Colonic mucosa (tissue), 4 donors: ENCODE results near the gene SAMD4A. TPM values are rescaled to one million over a fixed set of nuclear protein-coding genes. Genes with fewer than 3 reads are reported as not detected.

ENCODE experiments used
- DNase-seq: peaks from one replicate; pipeline ENCODE4 v3.0.0-alpha.2; 2020
- H3K27ac ChIP-seq: fragments of 200-600 bp; one replicate; pipeline ENCODE4 v1.8.0; 2021
- H3K27me3 ChIP-seq: fragments of 200-600 bp; one replicate; pipeline ENCODE4 v1.8.0; 2021
- H3K36me3 ChIP-seq: fragments of 200-600 bp; one replicate; pipeline ENCODE4 v1.8.0; 2021
- H3K4me1 ChIP-seq: fragments of 200-600 bp; one replicate; pipeline ENCODE4 v1.8.0; 2021; ENCODE audit warnings: mild to moderate bottlenecking
- H3K4me3 ChIP-seq: fragments of 200-600 bp; one replicate; pipeline ENCODE4 v1.8.0; 2021
- H3K9ac ChIP-seq, 2 donors: one replicate each; pipeline ENCODE4 v1.7.0; 2013; ENCODE audit warnings: control low read depth in 2 of 2, low read depth in 2 of 2, low read length in 2 of 2
- H3K9me3 ChIP-seq: fragments of 200-600 bp; one replicate; pipeline ENCODE4 v1.8.0; 2021
- CTCF ChIP-seq: fragments of 200-600 bp; IDR thresholded peaks from one replicate; pipeline ENCODE4 v1.8.0; 2022; ENCODE audit warnings: antibody characterized with exemption, mild to moderate bottlenecking
- intact Hi-C: fragments of 100-400 bp; cut with DNase I; formaldehyde crosslinking; loops from one replicate; pipeline ENCODE4 v1.14.1; 2022
- total RNA-seq, 2 donors: library from RNA; stranded (reverse); fragmentation: NEBNext Ultra II Directional in 1 of 2; extraction: Animal tissue kit (Norgen Biotek cat#: 25700) in 1 of 2; gene quantifications; one replicate each; pipeline ENCODE4 v1.2.1, GENCODE V29; 2021
- donor health status: healthy.
- donor health status: DM: no; HTN: no; CAD: no.
- donor health status: DM: no; HTN: no; CAD: no.

SAMD4A gene
- total RNA-seq, 2 donors from 2014 or later: 5.6 to 31.3 TPM

- no peak for TF ChIP-seq CTCF
- no peaks in the 10 kb centered on the region for H3K36me3 ChIP-seq
- peaks cover 3% of the 10 kb centered on the region for H3K4me1 ChIP-seq
- H3K27ac ChIP-seq: peak overlapping the region; percentile 50
- no peak overlapping the region for H3K4me3 ChIP-seq
- DNase-seq: peak; percentile 30
- intact Hi-C loops: no loop called here
- H3K9me3 ChIP-seq: no peaks in the 10 kb centered on the region
- no peaks in the 10 kb centered on the region for H3K27me3 ChIP-seq
- peak overlapping the region in 1 of 2 donors; percentile 7 for H3K9ac ChIP-seq
These were observed 119.4 kb downstream of the SAMD4A start for GRCh38 chr14:54686219-54686870.

- no peak for TF ChIP-seq CTCF
- Histone ChIP-seq H3K4me3 (no peak overlapping the region), H3K36me3 (no peaks in the 10 kb centered on the region), H3K9me3 (no peaks in the 10 kb centered on the region), H3K4me1 (peaks cover 3% of the 10 kb centered on the region), H3K27ac (peak overlapping the region; percentile 50), H3K27me3 (no peaks in the 10 kb centered on the region), H3K9ac (no peak overlapping the region)
- no peak for DNase-seq
- intact Hi-C loops: no loop called here
These were observed 120.2 kb downstream of the SAMD4A start for GRCh38 chr14:54686871-54687749.

GRCh38 chr14:54687750-54688119, 120.8 kb downstream of the SAMD4A start:
- no peak for DNase-seq
- H3K27me3 ChIP-seq: no peaks in the 10 kb centered on the region
- no peaks in the 10 kb centered on the region for H3K9me3 ChIP-seq
- peak overlapping the region; percentile 50 for H3K27ac ChIP-seq
- no peaks in the 10 kb centered on the region for H3K36me3 ChIP-seq
- intact Hi-C loops: no loop called here
- TF ChIP-seq CTCF: no peak
- H3K4me3 ChIP-seq: no peak overlapping the region
- no peak overlapping the region for H3K9ac ChIP-seq
- H3K4me1 ChIP-seq: peaks cover 3% of the 10 kb centered on the region

GRCh38 chr14:54688229-54688628, 121.3 kb downstream of the SAMD4A start:
- Histone ChIP-seq H3K4me1 (peaks cover 3% of the 10 kb centered on the region), H3K4me3 (no peak overlapping the region), H3K27me3 (no peaks in the 10 kb centered on the region), H3K9me3 (no peaks in the 10 kb centered on the region), H3K27ac (no peak overlapping the region), H3K36me3 (no peaks in the 10 kb centered on the region), H3K9ac (no peak overlapping the region)
- TF ChIP-seq CTCF: no peak
- DNase-seq: no peak
- intact Hi-C loops: no loop called here

- no peak for TF ChIP-seq CTCF
- DNase-seq: no peak
- no peaks in the 10 kb centered on the region for H3K4me1 ChIP-seq
- no peak overlapping the region for H3K9ac ChIP-seq
- no peaks in the 10 kb centered on the region for H3K9me3 ChIP-seq
- intact Hi-C loops: loop anchor here (5.0 kb wide), 2 partner anchors 82 to 128 kb away; no protein-coding TSS in a partner anchor
- H3K36me3 ChIP-seq: no peaks in the 10 kb centered on the region
- H3K27me3 ChIP-seq: no peaks in the 10 kb centered on the region
- H3K4me3 ChIP-seq: no peak overlapping the region
- H3K27ac ChIP-seq: no peak overlapping the region
These were observed 123.0 kb downstream of the SAMD4A start for GRCh38 chr14:54689928-54690327.
